ENCODE results near the gene RDM1.

DNA sequence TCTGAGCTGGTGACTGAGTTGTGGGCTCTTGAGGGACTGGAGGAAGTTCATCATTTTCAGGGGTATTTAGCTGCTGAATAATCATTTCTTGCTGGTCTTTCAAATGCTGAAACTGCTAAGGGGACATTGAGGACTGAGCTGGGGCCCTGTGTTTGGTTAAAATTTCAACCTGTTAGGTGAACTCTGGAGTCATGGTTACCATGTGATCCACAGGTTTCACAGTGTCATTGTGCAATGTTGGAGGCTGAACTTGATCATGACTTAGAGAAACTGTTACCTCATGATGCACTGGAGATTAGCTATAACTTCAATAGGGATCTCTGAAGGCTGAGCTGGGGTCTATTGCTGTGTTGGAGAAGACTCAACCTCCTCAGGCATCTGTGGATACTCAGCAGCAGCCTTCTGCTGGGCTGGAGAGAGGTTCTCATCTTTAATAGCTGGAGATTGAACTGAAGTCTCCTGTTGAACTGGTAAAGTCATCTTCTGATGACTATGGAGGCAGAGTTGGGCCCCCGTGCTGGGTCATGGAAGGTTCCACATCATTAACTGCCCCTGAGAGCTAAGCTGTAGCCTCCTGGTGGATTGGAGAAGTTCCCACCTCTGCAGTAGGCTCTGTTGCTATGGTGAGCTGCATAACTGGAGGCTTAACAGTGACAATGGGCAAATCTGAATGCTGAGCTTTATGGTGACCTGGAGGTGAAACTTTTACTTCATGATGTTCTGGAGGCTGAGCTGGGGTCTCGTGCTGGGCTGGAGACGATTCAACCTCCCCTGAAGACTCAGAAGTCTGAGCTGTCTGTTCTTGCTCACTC is 15.2 kb downstream of the RDM1 start:
- TF ChIP-seq, protein P1, sequence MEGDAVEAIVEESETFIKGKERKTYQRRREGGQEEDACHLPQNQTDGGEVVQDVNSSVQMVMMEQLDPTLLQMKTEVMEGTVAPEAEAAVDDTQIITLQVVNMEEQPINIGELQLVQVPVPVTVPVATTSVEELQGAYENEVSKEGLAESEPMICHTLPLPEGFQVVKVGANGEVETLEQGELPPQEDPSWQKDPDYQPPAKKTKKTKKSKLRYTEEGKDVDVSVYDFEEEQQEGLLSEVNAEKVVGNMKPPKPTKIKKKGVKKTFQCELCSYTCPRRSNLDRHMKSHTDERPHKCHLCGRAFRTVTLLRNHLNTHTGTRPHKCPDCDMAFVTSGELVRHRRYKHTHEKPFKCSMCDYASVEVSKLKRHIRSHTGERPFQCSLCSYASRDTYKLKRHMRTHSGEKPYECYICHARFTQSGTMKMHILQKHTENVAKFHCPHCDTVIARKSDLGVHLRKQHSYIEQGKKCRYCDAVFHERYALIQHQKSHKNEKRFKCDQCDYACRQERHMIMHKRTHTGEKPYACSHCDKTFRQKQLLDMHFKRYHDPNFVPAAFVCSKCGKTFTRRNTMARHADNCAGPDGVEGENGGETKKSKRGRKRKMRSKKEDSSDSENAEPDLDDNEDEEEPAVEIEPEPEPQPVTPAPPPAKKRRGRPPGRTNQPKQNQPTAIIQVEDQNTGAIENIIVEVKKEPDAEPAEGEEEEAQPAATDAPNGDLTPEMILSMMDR (IDR thresholded peaks at IDR 0.05): no peak
- TF ChIP-seq POLR2AphosphoS5 (IDR thresholded peaks at IDR 0.05) (no peak), EP300 (IDR thresholded peaks at IDR 0.05) (no peak)
